Common myeloid progenitor, CD34-positive (primary cell): ENCODE measurements around the gene BFSP1.
A peak's percentile ranks its signal among the peaks of the same experiment; 100 is the strongest.

ENCODE experiments used
- CTCF ChIA-PET: fragments of 350-600 bp; sonication (Branson Sonifier 250); formaldehyde crosslinking; loops from one replicate; lab custom pipeline; 2021; ENCODE audit warnings: antibody characterized with exemption; lab: Charles Lee
- POLR2A ChIA-PET: fragments of 350-600 bp; sonication (Branson Sonifier 250); formaldehyde crosslinking; loops from one replicate; lab custom pipeline; 2021; ENCODE audit warnings: antibody characterized with exemption; lab: Charles Lee
- DNase-seq, 3 donors: peaks; one replicate each; pipeline versions ENCODE4 v3.0.0 to v3.0.0-alpha.2; 2013
- H3K27ac ChIP-seq, 2 experiments: 1 replicate in 1 of 2; 2 replicates in 1 of 2; pipeline ENCODE4 v1.7.0; 2013; ENCODE audit warnings: inconsistent platforms in 2 of 2, low read length in 2 of 2, mild to moderate bottlenecking in 2 of 2, low read depth in 1 of 2, moderate library complexity in 1 of 2; ENCODE audit not compliant: severe bottlenecking in 2 of 2, insufficient read depth in 1 of 2, poor library complexity in 1 of 2
- H3K27me3 ChIP-seq, 5 experiments: replicated peaks in 2 of 5; 1 replicate in 3 of 5; 2 replicates in 2 of 5; pipeline versions ENCODE4 v1.6.1 to v1.7.0; 2013; ENCODE audit warnings: low read length in 4 of 5, mild to moderate bottlenecking in 2 of 5, moderate library complexity in 2 of 5, inconsistent platforms in 1 of 5; ENCODE audit not compliant: insufficient read depth in 5 of 5, control insufficient read depth in 4 of 5
- H3K36me3 ChIP-seq, 4 experiments: 1 replicate in 2 of 4; 2 replicates in 2 of 4; pipeline versions ENCODE4 v1.6.1 to v1.7.0; 2013; ENCODE audit warnings: low read length in 3 of 4, control low read depth in 1 of 4, mild to moderate bottlenecking in 1 of 4; ENCODE audit not compliant: control insufficient read depth in 4 of 4, insufficient read depth in 4 of 4
- H3K4me1 ChIP-seq, 4 experiments: 1 replicate in 3 of 4; 2 replicates in 1 of 4; pipeline versions ENCODE4 v1.6.1 to v1.7.1; 2013; ENCODE audit warnings: low read length in 3 of 4, mild to moderate bottlenecking in 3 of 4, control low read depth in 1 of 4, inconsistent platforms in 1 of 4, moderate library complexity in 1 of 4; ENCODE audit not compliant: control insufficient read depth in 4 of 4, insufficient read depth in 4 of 4; ENCODE audit errors: control extremely low read depth in 1 of 4
- H3K4me3 ChIP-seq, 7 experiments: 1 replicate in 4 of 7; 2 replicates in 3 of 7; pipeline versions ENCODE4 v1.5.1 to v1.7.0; 2013; ENCODE audit warnings: mild to moderate bottlenecking in 7 of 7, low read length in 6 of 7, moderate library complexity in 6 of 7, inconsistent platforms in 2 of 7, low read depth in 2 of 7, control low read depth in 1 of 7; ENCODE audit not compliant: insufficient read depth in 4 of 7, control insufficient read depth in 1 of 7; ENCODE audit errors: extremely low read depth in 1 of 7
- H3K9me3 ChIP-seq, 5 experiments: 1 replicate in 4 of 5; 2 replicates in 1 of 5; pipeline versions ENCODE4 v1.6.1 to v1.7.1; 2013; ENCODE audit warnings: low read length in 4 of 5, mild to moderate bottlenecking in 2 of 5, inconsistent platforms in 1 of 5, low read depth in 1 of 5, moderate library complexity in 1 of 5; ENCODE audit not compliant: control insufficient read depth in 4 of 5, insufficient read depth in 2 of 5; ENCODE audit errors: control extremely low read depth in 1 of 5
- WGBS: methylation state at CpG from one replicate; pipeline ENCODE4 v1.1.5; 2013; ENCODE audit not compliant: insufficient coverage; 5-methylcytosine and 5-hydroxymethylcytosine counted together

Gene BFSP1

DNA sequence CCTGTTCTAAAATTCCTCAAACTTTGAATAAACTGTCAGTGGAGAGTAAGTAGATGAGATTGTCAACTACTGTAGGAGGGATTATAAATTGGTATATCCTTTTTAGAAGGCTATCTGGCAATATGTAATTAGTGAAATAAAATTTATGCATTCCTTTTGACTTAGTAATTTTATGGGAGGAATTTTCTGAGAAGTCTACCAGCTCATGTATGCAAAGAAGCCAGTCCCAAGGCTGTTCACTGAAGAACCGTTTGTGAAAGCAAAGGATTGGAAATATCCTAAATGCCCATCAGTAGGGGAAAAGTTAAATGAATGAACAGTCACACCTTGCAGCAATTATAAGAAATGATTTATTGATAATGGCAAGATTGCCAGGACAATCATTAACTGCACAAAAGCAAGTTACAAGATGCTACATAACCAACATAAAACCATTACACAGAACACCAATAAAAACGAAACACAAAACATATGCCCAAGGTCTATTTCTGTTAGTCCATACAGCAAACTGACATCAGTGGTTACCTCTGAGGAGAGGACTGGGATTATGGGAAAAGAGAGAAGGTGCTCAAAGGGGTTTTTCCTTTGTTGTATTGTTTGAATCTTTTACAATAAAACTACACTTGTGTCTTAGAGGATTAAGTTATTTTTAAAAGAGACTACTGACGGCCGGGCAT lies 34.1 kb upstream of the BFSP1 start:
- H3K4me3 ChIP-seq: no peak overlapping the region
- ChIA-PET CTCF (no interaction called here), POLR2A (interaction anchor here (0.6 kb wide), 1 partner anchor 41 kb away, joined by 3 read pairs; no protein-coding TSS in a partner anchor)
- H3K4me1 ChIP-seq: peaks cover 0 to 9% (median 5%) of the 10 kb centered on the region in 4 experiments
- peaks cover 0 to 2% (median 0%) of the 10 kb centered on the region in 5 experiments for H3K9me3 ChIP-seq
- DNase-seq: no peak
- no CpG with 5 or more reads among the region's 4 CpGs for WGBS
- peaks cover 0 to 15% (median 6%) of the 10 kb centered on the region in 5 experiments for H3K27me3 ChIP-seq
- H3K36me3 ChIP-seq: no peaks in the 10 kb centered on the region
- no peak overlapping the region for H3K27ac ChIP-seq

DNA sequence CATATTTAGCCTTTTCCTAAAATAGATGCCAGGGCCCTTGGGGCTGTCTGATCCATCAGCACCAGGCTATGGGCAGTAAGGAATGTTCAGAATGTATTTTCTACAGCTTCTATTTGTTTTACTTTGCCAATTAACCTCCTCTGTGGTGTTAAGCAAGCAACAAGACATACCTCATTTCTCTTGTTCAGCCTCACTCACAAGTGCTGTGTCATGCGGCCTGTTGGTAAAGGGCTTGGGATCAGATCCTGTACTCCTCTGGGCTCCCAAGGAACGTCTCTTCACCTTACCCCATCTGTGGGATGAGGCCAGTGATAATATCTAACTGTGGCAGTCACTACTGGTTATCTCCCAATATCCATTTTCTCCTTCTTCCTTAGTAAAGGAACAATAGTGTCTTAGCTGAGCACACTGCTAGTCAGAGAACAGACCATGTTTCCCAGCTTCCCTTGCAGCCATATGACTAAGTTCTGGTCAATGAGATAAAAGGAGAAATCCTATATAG lies 31.7 kb upstream of the BFSP1 start:
- 100% methylated on average over 2 of the region's 2 CpGs for WGBS
- POLR2A ChIA-PET: no interaction called here

DNA sequence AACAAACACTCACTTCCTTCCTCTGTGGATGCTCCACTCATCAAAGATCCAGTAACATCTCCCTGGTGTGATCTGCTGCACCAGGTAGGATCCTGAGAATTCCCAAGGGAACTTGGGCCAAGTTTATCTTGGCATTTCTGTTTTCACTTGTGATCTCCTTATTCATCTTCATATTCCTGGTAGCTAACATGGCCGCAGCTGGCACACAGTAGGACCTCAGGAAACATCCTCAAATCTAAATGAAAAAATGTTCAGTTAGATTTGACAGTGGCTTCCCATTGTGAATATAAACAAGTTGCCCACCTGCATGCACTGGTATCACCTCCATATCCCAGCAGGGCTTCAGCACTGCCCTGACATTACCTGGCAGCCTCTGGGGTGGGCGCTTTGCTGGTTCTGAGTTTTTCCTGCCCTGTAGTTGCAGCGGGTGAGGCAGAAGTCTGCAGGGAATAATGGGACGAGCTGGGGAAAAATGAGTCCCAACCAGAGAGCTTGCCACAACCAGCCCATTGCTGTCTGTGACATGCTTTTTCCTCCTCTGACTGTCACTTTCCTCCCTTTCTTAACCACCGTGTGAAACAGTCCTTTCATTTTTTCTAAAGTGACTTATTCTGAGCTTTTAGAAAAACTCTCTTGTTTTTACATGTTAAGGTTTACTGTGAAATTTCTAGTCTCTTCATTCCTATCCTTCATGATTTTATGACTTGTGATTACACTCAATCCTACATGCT lies 29.3 kb upstream of the BFSP1 start:
- ChIA-PET POLR2A (interaction anchor here (0.6 kb wide), 1 partner anchor 10 kb away, joined by 3 read pairs; no protein-coding TSS in a partner anchor), CTCF (interaction anchor here (0.7 to 1.7 kb wide), 3 partner anchors 10 to 17 kb away, joined by 4 to 8 read pairs (median 4); partner anchors contain the start of gene DSTN)
- Histone ChIP-seq H3K9me3 (no peaks in the 10 kb centered on the region), H3K4me3 (no peak overlapping the region), H3K27ac (no peak overlapping the region), H3K36me3 (no peaks in the 10 kb centered on the region), H3K4me1 (peaks cover 0 to 14% (median 8%) of the 10 kb centered on the region in 4 experiments), H3K27me3 (no peaks in the 10 kb centered on the region)
- no peak for DNase-seq
- 83% methylated on average over 3 of the region's 5 CpGs for WGBS

More for the DNA sequence above, 31.7 kb upstream of the BFSP1 start:
- Histone ChIP-seq H3K4me1 (peaks cover 0 to 14% (median 8%) of the 10 kb centered on the region in 4 experiments), H3K36me3 (no peaks in the 10 kb centered on the region), H3K27me3 (peaks cover 0 to 2% (median 1%) of the 10 kb centered on the region in 5 experiments), H3K9me3 (peaks cover 0 to 2% (median 0%) of the 10 kb centered on the region in 5 experiments), H3K27ac (no peak overlapping the region), H3K4me3 (no peak overlapping the region)
- CTCF ChIA-PET: interaction anchor here (1.1 kb wide), 1 partner anchor 27 kb away, joined by 3 read pairs; no protein-coding TSS in a partner anchor
- no peak for DNase-seq

DNA sequence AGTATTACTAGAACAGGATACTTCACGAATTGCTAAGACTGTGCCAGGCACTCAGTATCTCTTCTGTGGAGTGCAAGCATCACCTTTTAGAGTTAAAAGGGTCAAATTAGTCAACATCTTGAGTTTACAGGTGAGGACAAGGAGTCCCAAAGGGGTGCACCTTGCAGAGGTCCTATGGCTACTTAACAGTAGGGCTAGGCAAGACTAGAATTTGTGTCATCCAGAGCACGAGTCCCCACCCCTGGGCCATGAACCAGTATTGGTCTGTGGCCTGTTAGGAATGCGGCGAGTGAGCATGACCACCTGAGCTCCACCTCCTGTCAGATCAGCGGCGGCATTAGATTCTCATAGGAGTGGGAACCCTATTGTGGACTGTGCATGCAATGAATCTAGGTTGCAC lies 28.2 kb upstream of the BFSP1 start:
- WGBS: 100% methylated on average over 6 of the region's 6 CpGs
- H3K9me3 ChIP-seq: no peaks in the 10 kb centered on the region
- CTCF ChIA-PET: no interaction called here
- H3K36me3 ChIP-seq: no peaks in the 10 kb centered on the region
- H3K27ac ChIP-seq: no peak overlapping the region
- no peak for DNase-seq
- peaks cover 0 to 14% (median 8%) of the 10 kb centered on the region in 4 experiments for H3K4me1 ChIP-seq
- no peak overlapping the region for H3K4me3 ChIP-seq
- POLR2A ChIA-PET: interaction anchor here (0.6 kb wide), 2 partner anchors 21 to 30 kb away, joined by 3 read pairs; no protein-coding TSS in a partner anchor
- H3K27me3 ChIP-seq: no peaks in the 10 kb centered on the region

DNA sequence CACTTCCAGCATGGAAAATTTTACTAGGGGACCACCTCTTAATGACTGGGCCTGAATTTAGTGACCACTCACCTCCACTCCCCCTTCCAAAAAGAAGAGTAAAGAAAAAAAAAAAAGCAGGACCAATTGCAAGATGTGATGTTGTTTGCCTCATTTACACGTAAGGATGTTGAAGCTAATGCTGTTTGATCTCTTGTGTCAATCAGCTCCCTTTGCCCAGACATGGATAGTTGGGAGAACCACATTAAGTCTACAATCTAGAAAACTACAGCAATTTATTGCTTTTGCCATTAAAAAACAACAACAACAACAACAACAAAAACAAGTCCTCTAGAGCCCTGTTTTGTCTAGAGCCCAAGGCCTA lies 27.7 kb upstream of the BFSP1 start:
- Histone ChIP-seq H3K36me3 (no peaks in the 10 kb centered on the region), H3K9me3 (no peaks in the 10 kb centered on the region), H3K27me3 (no peaks in the 10 kb centered on the region), H3K4me1 (peaks cover 0 to 14% (median 8%) of the 10 kb centered on the region in 4 experiments), H3K4me3 (peak overlapping the region in 1 of 7 experiments; percentile 42), H3K27ac (peak overlapping the region in 1 of 2 experiments; percentile 78)
- ChIA-PET POLR2A (interaction anchor here (0.6 kb wide), 2 partner anchors 21 to 29 kb away, joined by 3 read pairs; no protein-coding TSS in a partner anchor), CTCF (no interaction called here)
- no CpG with 5 or more reads among the region's 1 CpG for WGBS
- DNase-seq: no peak

DNA sequence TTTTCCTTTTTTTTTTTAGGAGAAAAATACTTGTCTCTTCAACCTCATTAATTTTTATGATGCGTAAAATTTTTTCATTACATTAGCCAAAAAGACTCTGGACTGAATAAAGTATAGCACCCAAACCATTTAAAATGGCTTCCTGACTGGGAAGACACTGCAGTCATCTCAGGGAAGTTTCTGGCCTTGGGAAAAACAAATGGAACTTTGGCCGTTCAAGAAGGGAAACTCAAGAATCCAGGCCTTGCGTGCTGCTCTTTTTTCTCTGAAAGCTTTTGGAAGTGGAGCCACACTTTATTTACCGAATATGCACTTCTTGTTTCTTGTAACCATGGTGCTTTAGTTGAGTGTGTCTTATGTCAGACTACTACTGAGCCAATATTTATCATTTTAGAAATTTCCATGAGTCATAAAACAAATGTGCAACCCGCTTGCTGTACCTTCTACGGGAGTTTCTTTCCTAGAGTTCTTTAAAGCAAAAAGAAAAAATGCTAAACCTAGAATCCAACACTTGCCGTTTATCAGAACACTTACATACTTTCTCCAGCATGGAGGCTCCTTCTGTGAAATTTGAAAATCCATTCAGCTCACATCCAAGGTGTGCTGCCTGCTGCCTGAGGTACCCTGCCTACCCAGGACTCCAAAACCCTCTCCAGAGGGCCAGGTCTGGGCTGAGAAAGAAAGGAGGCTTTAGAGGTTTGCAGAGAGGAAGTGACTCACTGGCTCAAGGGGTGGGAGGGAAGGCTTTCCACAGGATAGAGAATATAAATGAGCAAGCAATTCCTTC lies 27.2 kb upstream of the BFSP1 start:
- ChIA-PET CTCF (interaction anchor here (0.7 to 3.0 kb wide), 4 partner anchors 12 to 1053 kb away, joined by 3 to 10 read pairs (median 6); partner anchors contain the start of gene DSTN), POLR2A (no interaction called here)
- peak; percentile 50 to 84 (median 74) for DNase-seq
- peaks cover 0 to 14% (median 8%) of the 10 kb centered on the region in 4 experiments for H3K4me1 ChIP-seq
- no peaks in the 10 kb centered on the region for H3K9me3 ChIP-seq
- no peaks in the 10 kb centered on the region for H3K36me3 ChIP-seq
- no peaks in the 10 kb centered on the region for H3K27me3 ChIP-seq
- peak overlapping the region in 1 of 7 experiments; percentile 42 for H3K4me3 ChIP-seq
- 68% methylated on average over 5 of the region's 7 CpGs for WGBS
- H3K27ac ChIP-seq: peak overlapping the region; percentile 56 to 78
